Mammary epithelial cell (primary cell): Measurements from ENCODE around the gene PRKAR2B.

Experiments used
- CTCF ChIP-seq, 2 donors: IDR thresholded peaks in 1 of 2; conservative IDR thresholded peaks in 1 of 2; 2 replicates each; pipeline ENCODE4 v1.5.1; 2011 to 2012; ENCODE audit warnings: inconsistent platforms in 2 of 2, low read length in 2 of 2, mild to moderate bottlenecking in 2 of 2, control low read depth in 1 of 2, low read depth in 1 of 2; ENCODE audit not compliant: insufficient read depth in 1 of 2; ENCODE audit errors: extremely low read depth in 1 of 2
- EZH2 ChIP-seq: IDR thresholded peaks from 2 replicates; pipeline ENCODE4 v1.6.1; 2012; ENCODE audit warnings: low read length, inconsistent platforms, borderline replicate concordance

GRCh38 chr7:107046491-107047259 is 2.2 kb downstream of the PRKAR2B start:
- TF ChIP-seq CTCF (conservative IDR thresholded peaks at IDR 0.05 in 1 of 2, IDR thresholded peaks at IDR 0.05 in 1 of 2; ENCODE audit: extremely low read depth in 1 of 2, insufficient read depth in 1 of 2, low read depth in 1 of 2, low read length in 2 of 2) (no peak), EZH2 (no peak)
